Testis (tissue), 2 donors: ENCODE measurements around the gene TRMT10B.

Experiments used
- CTCF ChIP-seq, 3 experiments: fragments of 450-650 bp in 2 of 3; fragments of 200-600 bp in 1 of 3; sonication (generic) in 1 of 3; IDR thresholded peaks; one replicate each; pipeline ENCODE4 v1.5.1; 2016 to 2019; ENCODE audit warnings: antibody characterized with exemption in 3 of 3, mild to moderate bottlenecking in 2 of 3, moderate library complexity in 1 of 3
- POLR2A ChIP-seq: fragments of 450-650 bp; IDR thresholded peaks from one replicate; pipeline ENCODE4 v1.6.1; 2017; ENCODE audit warnings: antibody characterized with exemption, mild to moderate bottlenecking, moderate library complexity

GRCh38 chr9:37775216-37775919 is 21.8 kb downstream of the TRMT10B start:
- TF ChIP-seq CTCF (IDR thresholded peaks at IDR 0.05) = no peak
- no peak for TF ChIP-seq POLR2A
